ENCODE results near the gene PI4KA. TPM values are rescaled to one million over a fixed set of nuclear protein-coding genes. Genes with fewer than 3 reads are reported as not detected.

Gene PI4KA
- total RNA-seq, 1 experiment from 2014 or later: 71.6 TPM

GRCh38 chr22:20764471-20764720, 94.2 kb downstream of the PI4KA start:
- no peak for DNase-seq (ENCODE audit: low spot score)
- ChIA-PET CTCF (no interaction called here), POLR2A (ENCODE audit: low non-redundant PET) (no interaction called here)
- intact Hi-C loops (cut with micrococcal nuclease; ENCODE audit: unreplicated experiment): no loop called here
- Histone ChIP-seq H3K9me3 (ENCODE audit: low read depth, low read length, poor library complexity, severe bottlenecking) (no peaks in the 10 kb centered on the region), H3K27me3 (replicated peaks; ENCODE audit: insufficient read depth, low read depth, low read length, poor library complexity) (no peaks in the 10 kb centered on the region), H3K27ac (ENCODE audit: low read depth, low read length, poor library complexity, severe bottlenecking) (no peak overlapping the region), H3K4me1 (ENCODE audit: insufficient read depth, low read length, poor library complexity, severe bottlenecking) (no peaks in the 10 kb centered on the region), H3K4me3 (ENCODE audit: low read depth, low read length, poor library complexity, severe bottlenecking) (no peak overlapping the region), H3K36me3 (ENCODE audit: insufficient read depth, low read length, poor library complexity, severe bottlenecking) (peaks cover 10% of the 10 kb centered on the region)
- no peak for TF ChIP-seq CTCF (conservative IDR thresholded peaks at IDR 0.05; ENCODE audit: low read depth, low read length)
- no peak for TF ChIP-seq EZH2 (IDR thresholded peaks at IDR 0.05; ENCODE audit: borderline replicate concordance, low read depth, low read length, poor library complexity, severe bottlenecking)
- BruUV-seq (replicated peaks): no TSS peak

- Histone ChIP-seq H3K9me3 (ENCODE audit: low read depth, low read length, poor library complexity, severe bottlenecking) (no peaks in the 10 kb centered on the region), H3K27me3 (replicated peaks; ENCODE audit: insufficient read depth, low read depth, low read length, poor library complexity) (no peaks in the 10 kb centered on the region), H3K36me3 (ENCODE audit: insufficient read depth, low read length, poor library complexity, severe bottlenecking) (peaks cover 10% of the 10 kb centered on the region), H3K27ac (ENCODE audit: low read depth, low read length, poor library complexity, severe bottlenecking) (no peak overlapping the region), H3K4me1 (ENCODE audit: insufficient read depth, low read length, poor library complexity, severe bottlenecking) (no peaks in the 10 kb centered on the region), H3K4me3 (ENCODE audit: low read depth, low read length, poor library complexity, severe bottlenecking) (no peak overlapping the region)
- ChIA-PET POLR2A (ENCODE audit: low non-redundant PET) (no interaction called here), CTCF (no interaction called here)
- TF ChIP-seq EZH2 (IDR thresholded peaks at IDR 0.05; ENCODE audit: borderline replicate concordance, low read depth, low read length, poor library complexity, severe bottlenecking) (no peak), CTCF (conservative IDR thresholded peaks at IDR 0.05; ENCODE audit: low read depth, low read length) (no peak)
- no peak for DNase-seq (ENCODE audit: low spot score)
- no TSS peak for BruUV-seq (replicated peaks)
- intact Hi-C loops (cut with micrococcal nuclease; ENCODE audit: unreplicated experiment): no loop called here
Observed at GRCh38 chr22:20763630-20764470, 94.8 kb downstream of the PI4KA start.

- Histone ChIP-seq H3K27me3 (replicated peaks; ENCODE audit: insufficient read depth, low read depth, low read length, poor library complexity) (no peaks in the 10 kb centered on the region), H3K27ac (ENCODE audit: low read depth, low read length, poor library complexity, severe bottlenecking) (no peak overlapping the region), H3K9me3 (ENCODE audit: low read depth, low read length, poor library complexity, severe bottlenecking) (no peaks in the 10 kb centered on the region), H3K4me3 (ENCODE audit: low read depth, low read length, poor library complexity, severe bottlenecking) (no peak overlapping the region), H3K4me1 (ENCODE audit: insufficient read depth, low read length, poor library complexity, severe bottlenecking) (no peaks in the 10 kb centered on the region), H3K36me3 (ENCODE audit: insufficient read depth, low read length, poor library complexity, severe bottlenecking) (peaks cover 10% of the 10 kb centered on the region)
- no TSS peak for BruUV-seq (replicated peaks)
- ChIA-PET POLR2A (ENCODE audit: low non-redundant PET) (no interaction called here), CTCF (no interaction called here)
- TF ChIP-seq CTCF (conservative IDR thresholded peaks at IDR 0.05; ENCODE audit: low read depth, low read length) (no peak), EZH2 (IDR thresholded peaks at IDR 0.05; ENCODE audit: borderline replicate concordance, low read depth, low read length, poor library complexity, severe bottlenecking) (no peak)
- DNase-seq (ENCODE audit: low spot score): no peak
- intact Hi-C loops (cut with micrococcal nuclease; ENCODE audit: unreplicated experiment): no loop called here
Observed at GRCh38 chr22:20762233-20762796, 96.3 kb downstream of the PI4KA start.
